HL-60 (cell line): ENCODE data around the gene NFATC4.

ENCODE experiments used
- CTCF ChIP-seq: IDR thresholded peaks from one replicate; pipeline ENCODE4 v1.5.1; 2011; ENCODE audit warnings: low read length, control low read depth, inconsistent platforms; ENCODE audit not compliant: insufficient read depth
- GABPA ChIP-seq: IDR thresholded peaks from 2 replicates; pipeline ENCODE4 v1.6.1; 2012; ENCODE audit warnings: low read depth

- TF ChIP-seq CTCF, result no peak
- TF ChIP-seq GABPA, result no peak
Observed at GRCh38 chr14:24407608-24408325, 39.8 kb downstream of the NFATC4 start.
